Kidney epithelial cell (primary cell): Measurements from ENCODE around the gene KMT2C. TPM values are rescaled to one million over a fixed set of nuclear protein-coding genes. Genes with fewer than 3 reads are reported as not detected.
A peak's percentile ranks its signal among the peaks of the same experiment; 100 is the strongest.

Experiments used
- DNase-seq: peaks from one replicate; pipeline ENCODE4 v3.0.0-alpha.2; 2010; ENCODE audit warnings: low read depth
- H3K27me3 ChIP-seq: 2 replicates; pipeline ENCODE4 v1.6.0; 2011; ENCODE audit warnings: low read length; ENCODE audit not compliant: control insufficient read depth, insufficient read depth
- H3K36me3 ChIP-seq: 2 replicates; pipeline ENCODE4 v1.5.1; 2011; ENCODE audit warnings: low read length; ENCODE audit not compliant: control insufficient read depth, insufficient read depth
- H3K4me3 ChIP-seq: 2 replicates; pipeline ENCODE4 v1.5.1; 2011; ENCODE audit warnings: low read depth, mild to moderate bottlenecking, control low read depth, low read length
- total RNA-seq: library from RNA; depleted of rRNA; stranded (reverse); fragments of >200 nt; gene quantifications from 2 replicates; pipeline ENCODE4 v1.2.3, GENCODE V29; 2015
- TF ChIP-seq, protein P1 (sequence below): IDR thresholded peaks from 2 replicates; pipeline ENCODE4 v1.5.1; 2011; ENCODE audit warnings: mild to moderate bottlenecking, moderate library complexity, low read length, control low read depth, inconsistent platforms; ENCODE audit not compliant: insufficient read depth, poor library complexity, severe bottlenecking

Gene KMT2C
- total RNA-seq, 1 donor from 2014 or later = 29.0 TPM

DNA sequence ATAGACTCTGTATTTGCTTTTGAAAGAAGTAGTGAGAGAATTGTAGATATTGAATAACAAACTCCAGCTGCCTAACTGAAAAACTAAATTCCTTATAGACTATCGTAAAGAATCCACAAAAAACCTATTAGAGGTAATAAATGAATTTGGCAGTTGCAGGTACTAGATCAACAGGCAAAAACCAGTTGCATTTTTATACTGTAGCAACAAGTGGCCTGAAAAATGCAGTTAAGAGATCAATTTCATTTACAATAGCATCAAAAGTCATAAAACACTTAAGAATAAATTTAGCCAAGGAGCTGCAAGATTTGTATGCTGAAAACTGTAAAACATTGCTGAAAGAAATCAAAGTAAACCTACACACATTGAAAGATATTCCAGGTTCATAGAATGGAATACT, 340.0 kb downstream of the KMT2C start:
- DNase-seq = no peak
- no peaks in the 10 kb centered on the region for H3K27me3 ChIP-seq
- H3K4me3 ChIP-seq = no peak overlapping the region
- TF ChIP-seq, protein P1, sequence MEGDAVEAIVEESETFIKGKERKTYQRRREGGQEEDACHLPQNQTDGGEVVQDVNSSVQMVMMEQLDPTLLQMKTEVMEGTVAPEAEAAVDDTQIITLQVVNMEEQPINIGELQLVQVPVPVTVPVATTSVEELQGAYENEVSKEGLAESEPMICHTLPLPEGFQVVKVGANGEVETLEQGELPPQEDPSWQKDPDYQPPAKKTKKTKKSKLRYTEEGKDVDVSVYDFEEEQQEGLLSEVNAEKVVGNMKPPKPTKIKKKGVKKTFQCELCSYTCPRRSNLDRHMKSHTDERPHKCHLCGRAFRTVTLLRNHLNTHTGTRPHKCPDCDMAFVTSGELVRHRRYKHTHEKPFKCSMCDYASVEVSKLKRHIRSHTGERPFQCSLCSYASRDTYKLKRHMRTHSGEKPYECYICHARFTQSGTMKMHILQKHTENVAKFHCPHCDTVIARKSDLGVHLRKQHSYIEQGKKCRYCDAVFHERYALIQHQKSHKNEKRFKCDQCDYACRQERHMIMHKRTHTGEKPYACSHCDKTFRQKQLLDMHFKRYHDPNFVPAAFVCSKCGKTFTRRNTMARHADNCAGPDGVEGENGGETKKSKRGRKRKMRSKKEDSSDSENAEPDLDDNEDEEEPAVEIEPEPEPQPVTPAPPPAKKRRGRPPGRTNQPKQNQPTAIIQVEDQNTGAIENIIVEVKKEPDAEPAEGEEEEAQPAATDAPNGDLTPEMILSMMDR = no peak
- no peaks in the 10 kb centered on the region for H3K36me3 ChIP-seq

DNA sequence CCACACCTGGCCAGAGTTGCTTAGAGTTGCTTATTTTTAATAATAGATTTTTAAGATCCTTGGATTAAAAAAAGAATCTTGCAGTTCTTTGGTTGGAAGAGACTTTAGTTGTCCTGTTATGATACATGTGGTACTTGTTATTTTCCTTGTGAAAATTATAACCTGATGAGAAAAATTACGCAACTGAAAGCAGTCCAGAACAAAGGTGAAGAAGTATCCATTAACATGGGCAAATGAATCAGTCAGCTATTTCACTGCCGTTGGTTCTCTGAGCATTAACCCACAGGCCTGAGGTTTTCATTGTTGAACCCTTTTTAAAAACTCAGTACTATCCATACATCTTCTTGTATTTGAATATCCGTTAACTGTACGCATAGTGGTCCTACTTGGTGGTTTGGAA, 342.1 kb downstream of the KMT2C start:
- no peaks in the 10 kb centered on the region for H3K27me3 ChIP-seq
- DNase-seq = no peak
- H3K4me3 ChIP-seq = no peak overlapping the region
- TF ChIP-seq, protein P1 = no peak
- H3K36me3 ChIP-seq = no peaks in the 10 kb centered on the region

DNA sequence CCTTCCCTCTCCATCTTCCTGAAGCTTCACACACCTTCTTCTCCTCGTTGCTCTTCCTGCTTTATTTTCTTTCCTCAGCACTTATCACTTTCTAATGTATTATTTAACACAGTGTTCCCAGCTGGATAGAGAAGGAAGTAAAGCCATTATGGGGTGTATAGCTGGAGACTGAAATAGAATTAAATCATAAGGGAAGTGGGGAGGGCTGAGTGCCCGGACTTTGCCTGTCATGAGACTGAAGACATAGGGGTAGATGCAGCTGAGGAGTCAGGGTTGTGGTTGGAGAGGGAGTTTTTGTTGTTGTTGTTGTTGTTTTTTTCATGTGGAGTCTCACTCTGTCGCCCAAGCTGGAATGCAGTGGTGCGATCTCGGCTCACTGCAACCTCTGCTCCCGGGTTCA, 345.1 kb downstream of the KMT2C start:
- Histone ChIP-seq H3K36me3 (no peaks in the 10 kb centered on the region), H3K27me3 (no peaks in the 10 kb centered on the region), H3K4me3 (no peak overlapping the region)
- DNase-seq = no peak
- TF ChIP-seq, protein P1 = no peak

DNA sequence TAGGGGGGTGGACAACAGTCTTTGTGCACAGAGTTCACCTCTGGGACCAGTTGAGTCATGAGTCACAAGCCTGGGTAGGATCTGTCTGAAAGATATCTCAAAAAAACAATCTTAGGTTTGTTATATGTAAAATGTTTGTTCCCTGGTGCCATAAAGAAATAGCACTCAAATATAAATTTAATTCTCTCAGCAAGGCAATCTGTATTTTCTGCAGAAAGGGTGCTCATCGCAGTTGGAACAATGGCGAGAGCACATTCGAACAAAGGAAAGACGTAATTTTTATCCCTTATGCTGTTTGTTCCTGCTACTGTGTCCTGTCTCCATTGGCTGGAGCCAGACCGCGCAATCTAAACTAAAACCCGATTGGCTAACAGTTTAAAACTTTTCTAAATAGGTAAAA, 346.6 kb downstream of the KMT2C start:
- Histone ChIP-seq H3K27me3 (no peaks in the 10 kb centered on the region), H3K4me3 (no peak overlapping the region), H3K36me3 (no peaks in the 10 kb centered on the region)
- TF ChIP-seq, protein P1 = no peak
- DNase-seq = no peak

DNA sequence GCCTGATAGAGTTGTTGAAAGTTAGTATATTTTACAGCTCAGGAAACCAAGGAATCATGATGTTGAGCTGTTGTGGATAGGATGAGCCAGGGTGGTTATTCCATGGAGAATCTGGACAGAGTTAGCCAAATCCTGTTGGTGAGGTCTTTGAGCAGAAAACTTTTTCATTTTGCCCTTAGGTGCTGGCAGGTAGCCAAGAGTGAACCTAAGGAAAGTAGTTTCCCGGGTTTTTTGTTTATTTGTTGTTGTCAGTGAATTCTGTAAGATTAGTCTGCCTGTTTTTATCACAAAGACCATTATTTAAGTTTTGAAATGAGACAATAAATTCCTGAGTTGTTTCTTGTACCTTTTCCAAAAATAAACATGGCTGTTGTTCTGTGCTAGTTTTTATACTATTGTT, 349.3 kb downstream of the KMT2C start:
- no peak overlapping the region for H3K4me3 ChIP-seq
- no peak for DNase-seq
- H3K27me3 ChIP-seq = no peaks in the 10 kb centered on the region
- TF ChIP-seq, protein P1 = no peak
- H3K36me3 ChIP-seq = no peaks in the 10 kb centered on the region

DNA sequence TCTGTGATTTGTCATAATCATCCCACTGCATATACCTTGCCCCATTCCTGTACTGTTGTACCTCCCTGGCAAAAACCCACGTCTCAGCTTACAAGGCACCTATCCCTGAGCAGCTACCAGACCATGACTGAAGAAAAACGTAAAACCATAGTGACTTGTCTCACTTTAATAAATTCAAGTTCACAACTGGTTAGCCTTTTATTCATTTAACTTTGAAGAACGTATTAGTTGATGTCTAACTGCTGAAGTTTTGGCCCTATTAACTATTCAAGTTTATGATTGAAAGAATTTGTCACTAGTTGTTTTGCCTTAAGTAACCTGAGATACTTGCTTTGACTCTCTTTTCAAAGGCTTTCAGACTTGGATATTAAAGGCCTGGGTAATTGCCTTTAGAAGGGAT, 350.7 kb downstream of the KMT2C start:
- TF ChIP-seq, protein P1 = no peak
- Histone ChIP-seq H3K27me3 (no peaks in the 10 kb centered on the region), H3K36me3 (no peaks in the 10 kb centered on the region), H3K4me3 (no peak overlapping the region)
- DNase-seq = peak; percentile 23
